Activated T-cell treated with anti-CD3 and anti-CD28 coated beads for 24 hours (primary cell): Measurements from ENCODE around the gene NCS1.

Experiments
- DNase-seq: peaks from one replicate; pipeline ENCODE4 v3.0.0-alpha.2; 2020; ENCODE audit warnings: low read depth

NCS1 gene

GRCh38 chr9:130213911-130214761 lies 41.9 kb downstream of the NCS1 start:
- no peak for DNase-seq

DNA sequence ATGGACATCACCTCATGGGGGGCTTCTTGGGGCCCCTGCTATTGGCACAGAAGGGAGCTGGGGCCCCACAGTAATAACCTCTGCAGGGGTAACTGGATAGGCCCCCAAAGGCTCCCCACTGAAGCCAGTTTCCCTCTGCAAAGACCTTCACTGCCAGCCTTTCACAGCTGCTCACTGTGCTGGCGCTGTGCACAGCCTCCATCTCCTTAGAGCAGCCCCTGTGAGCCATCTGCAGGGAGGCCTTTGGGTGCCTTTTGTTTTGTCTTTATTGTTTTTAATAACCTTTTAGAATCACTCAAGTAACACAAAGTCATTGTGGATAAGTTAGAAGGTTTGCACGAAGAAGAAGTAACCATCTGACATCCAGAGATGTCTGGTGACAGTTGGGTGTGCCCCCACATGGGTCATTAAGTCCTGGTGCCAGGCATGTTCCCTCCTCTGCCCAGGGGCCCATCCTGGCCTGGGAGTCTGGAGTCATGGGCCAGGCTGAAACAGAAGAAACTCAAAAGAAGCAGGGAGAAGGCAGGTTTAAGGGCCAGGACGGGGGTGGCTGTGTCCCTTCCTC lies 42.7 kb downstream of the NCS1 start:
- no peak for DNase-seq

GRCh38 chr9:130215341-130216119 lies 43.3 kb downstream of the NCS1 start:
- DNase-seq = no peak

- no peak for DNase-seq
These were observed 45.6 kb downstream of the NCS1 start for GRCh38 chr9:130217838-130218237.

GRCh38 chr9:130219661-130220096 lies 47.5 kb downstream of the NCS1 start:
- DNase-seq = no peak

DNA sequence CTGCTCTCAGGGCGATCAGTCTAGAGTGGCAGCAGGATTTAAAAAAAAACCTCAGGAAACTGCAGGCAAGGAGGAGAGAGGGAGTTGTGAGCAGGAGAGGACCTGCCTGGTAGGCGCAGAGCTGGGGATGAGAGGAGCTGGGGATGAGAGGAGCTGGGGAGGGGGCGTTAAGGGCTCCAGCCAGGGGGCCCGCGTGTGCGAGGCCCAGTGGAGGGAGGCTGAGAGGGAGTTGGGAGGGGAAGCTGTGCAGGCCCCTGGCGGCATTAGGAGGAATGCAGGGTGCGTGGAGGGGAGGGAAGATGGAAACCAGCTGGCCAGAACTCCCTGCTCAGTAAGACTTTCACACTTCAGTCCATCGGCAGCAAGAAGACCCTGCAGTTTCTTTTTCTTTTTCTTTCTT lies 48.1 kb downstream of the NCS1 start:
- no peak for DNase-seq

- DNase-seq = no peak
These were observed 50.6 kb downstream of the NCS1 start for GRCh38 chr9:130222833-130223232.

DNA sequence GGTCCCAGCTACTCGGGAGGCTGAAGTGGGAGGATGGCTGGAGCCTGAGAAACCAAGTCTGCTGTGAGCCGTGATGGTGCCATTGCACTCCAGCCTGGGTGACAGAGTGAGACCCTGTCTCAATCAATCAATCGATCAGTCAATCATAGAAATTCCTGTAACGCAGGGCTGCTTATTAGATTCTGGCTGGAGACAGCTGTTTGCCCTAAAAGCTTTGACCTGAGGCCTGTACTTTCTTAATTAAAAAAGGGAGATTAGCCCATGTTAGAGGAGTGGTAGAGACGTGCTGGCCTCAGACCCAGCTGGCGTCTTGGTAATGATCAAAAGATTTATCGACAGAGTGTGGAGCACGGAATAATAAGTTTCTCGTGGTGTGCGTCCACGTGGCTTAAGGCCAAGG lies 52.9 kb downstream of the NCS1 start:
- DNase-seq = no peak

GRCh38 chr9:130225586-130225985 lies 53.4 kb downstream of the NCS1 start:
- DNase-seq = no peak

- DNase-seq = no peak
These were observed 53.9 kb downstream of the NCS1 start for GRCh38 chr9:130226112-130226511.

DNA sequence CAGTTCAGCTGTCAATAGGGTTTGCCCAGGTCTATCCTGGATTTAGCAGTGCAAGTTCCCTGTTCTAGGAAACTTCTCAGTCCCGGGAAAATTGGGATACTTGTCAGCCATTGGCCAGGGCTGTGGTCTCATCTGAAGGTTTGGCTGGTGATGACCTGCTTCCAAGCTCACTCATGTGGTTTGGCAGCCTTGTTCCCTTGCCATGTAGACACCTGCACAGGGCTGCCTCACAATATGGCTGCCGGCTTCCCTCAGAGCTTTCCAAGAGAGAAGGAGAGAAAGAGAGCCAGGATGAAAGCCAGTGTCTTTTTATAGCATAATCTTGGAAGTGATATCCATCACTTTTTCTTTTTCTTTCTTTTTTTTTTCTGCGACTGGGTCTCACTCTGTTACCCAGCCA lies 55.6 kb downstream of the NCS1 start:
- DNase-seq = no peak

DNA sequence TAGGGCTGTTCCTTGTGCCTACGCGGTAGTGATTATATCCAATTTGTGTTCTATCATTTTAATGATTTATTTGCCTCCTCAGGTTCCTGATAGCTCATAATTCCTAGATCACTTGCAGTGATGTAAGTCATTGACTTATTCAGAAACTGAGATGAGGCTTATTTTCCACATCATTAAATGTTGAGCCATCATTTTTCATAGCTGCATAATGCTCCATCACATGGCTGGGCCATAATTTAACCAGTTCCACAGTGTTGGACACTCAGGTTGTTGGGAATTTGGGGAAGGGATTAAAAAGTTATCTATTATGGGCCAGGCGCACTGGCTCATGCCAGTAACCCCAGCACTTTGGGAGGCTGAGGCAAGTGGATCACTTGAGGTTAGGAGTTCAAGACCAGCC lies 57.6 kb downstream of the NCS1 start:
- no peak for DNase-seq

- no peak for DNase-seq
These were observed 58.4 kb downstream of the NCS1 start for GRCh38 chr9:130230631-130231030.

GRCh38 chr9:130232899-130233586 lies 60.8 kb downstream of the NCS1 start:
- no peak for DNase-seq

DNA sequence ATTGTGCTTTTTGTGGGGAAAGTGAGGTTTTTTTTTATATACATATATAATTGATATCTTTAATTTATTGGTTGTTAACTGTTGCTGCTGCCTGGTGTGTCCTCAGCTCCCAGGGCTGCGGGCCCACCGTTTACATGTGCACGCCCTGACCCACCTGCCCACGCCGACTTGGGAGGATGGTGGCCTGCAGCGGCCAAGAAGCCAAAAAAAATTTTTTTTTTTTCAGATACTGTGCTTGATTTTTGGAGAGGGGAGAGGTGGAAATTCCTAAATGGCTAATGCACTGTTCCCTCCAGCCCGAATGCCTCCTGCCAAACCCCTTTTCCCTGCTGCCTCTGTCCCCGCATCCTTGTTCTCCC lies 61.4 kb downstream of the NCS1 start:
- no peak for DNase-seq

- DNase-seq = no peak
These were observed 62.4 kb downstream of the NCS1 start for GRCh38 chr9:130234340-130235260.

- DNase-seq = peak; percentile 53
These were observed 63.6 kb downstream of the NCS1 start for GRCh38 chr9:130235558-130236435.

DNA sequence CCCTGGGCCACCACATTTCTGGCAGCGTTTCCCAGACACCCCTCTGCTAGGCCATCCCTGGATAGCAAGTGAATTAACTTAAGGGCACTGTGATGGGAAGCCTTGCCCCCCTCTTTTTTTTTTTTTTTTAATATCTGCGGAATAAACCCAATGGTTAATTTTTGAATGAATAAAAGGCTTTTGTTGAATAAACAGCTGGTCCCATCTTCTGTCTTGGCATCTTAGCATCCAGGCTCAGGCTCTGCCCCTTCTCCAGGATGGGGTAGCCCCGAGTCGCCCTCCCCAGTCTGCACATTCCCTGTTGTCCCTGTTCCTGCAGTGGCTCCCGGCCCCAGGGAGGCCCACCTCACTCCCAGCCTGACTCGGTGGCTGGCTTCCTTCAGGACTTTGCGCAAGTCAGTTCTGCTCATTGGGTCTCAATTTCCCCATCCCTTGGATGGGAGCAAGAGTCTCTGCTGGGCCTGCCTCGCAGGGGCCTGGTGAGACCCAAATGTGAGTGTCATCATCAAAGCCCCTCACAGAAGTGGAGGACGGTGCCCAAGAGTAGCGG lies 64.3 kb downstream of the NCS1 start:
- no peak for DNase-seq

DNA sequence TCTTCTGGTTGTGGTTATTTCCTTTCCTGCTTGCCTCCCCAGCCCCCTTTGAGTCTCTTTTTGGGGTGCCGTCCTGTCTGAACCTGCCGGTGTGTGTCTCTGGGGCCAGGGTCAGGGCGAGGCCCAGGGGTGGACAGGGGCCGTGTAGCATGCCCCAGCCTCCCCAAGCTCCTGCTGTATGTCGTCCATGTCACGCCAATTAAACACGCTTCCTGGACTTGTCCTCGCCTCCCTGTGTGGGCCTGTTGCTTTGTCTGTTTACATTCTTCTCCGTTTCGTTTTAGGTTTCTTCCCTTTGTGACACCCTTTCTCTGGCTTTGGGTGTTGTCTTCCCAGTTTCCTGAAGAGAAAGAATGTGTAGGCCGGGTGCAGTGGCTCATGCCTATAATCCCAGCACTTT lies 64.9 kb downstream of the NCS1 start:
- DNase-seq = no peak
